Smooth muscle cell (in vitro differentiated cells): ENCODE data around the gene NR1D2. TPM values are rescaled to one million over a fixed set of nuclear protein-coding genes. Genes with fewer than 3 reads are reported as not detected.

Experiments used
- DNase-seq: peaks from one replicate; lab custom pipeline; 2025; ENCODE audit not compliant: unreplicated experiment; lab: John Stamatoyannopoulos, UW
- H2AFZ ChIP-seq: fragments of 200-600 bp; sonication (generic); 2 replicates; pipeline ENCODE4 v1.6.0; 2016; ENCODE audit warnings: antibody characterized with exemption, low read depth, mild to moderate bottlenecking
- H3F3A ChIP-seq: fragments of 200-600 bp; sonication (generic); 2 replicates; pipeline ENCODE4 v1.6.0; 2017; ENCODE audit warnings: antibody characterized with exemption, low read depth
- H3K27ac ChIP-seq: fragments of 200-600 bp; sonication (generic); 2 replicates; pipeline ENCODE4 v1.5.1; 2016; ENCODE audit warnings: low read depth, mild to moderate bottlenecking
- H3K27me3 ChIP-seq: fragments of 200-600 bp; sonication (generic); 2 replicates; pipeline ENCODE4 v1.6.1; 2016; ENCODE audit warnings: low read depth, mild to moderate bottlenecking
- H3K36me3 ChIP-seq: fragments of 200-600 bp; sonication (generic); 2 replicates; pipeline ENCODE4 v1.5.1; 2016; ENCODE audit warnings: low read depth
- H3K4me1 ChIP-seq: fragments of 200-600 bp; sonication (generic); 2 replicates; pipeline ENCODE4 v1.5.1; 2016; ENCODE audit warnings: low read depth
- H3K4me2 ChIP-seq: fragments of 200-600 bp; sonication (generic); 2 replicates; pipeline ENCODE4 v1.6.0; 2016; ENCODE audit warnings: mild to moderate bottlenecking
- H3K4me3 ChIP-seq: fragments of 200-600 bp; sonication (generic); 2 replicates; pipeline ENCODE4 v1.5.1; 2016; ENCODE audit warnings: mild to moderate bottlenecking
- H3K79me2 ChIP-seq: fragments of 200-600 bp; sonication (generic); 2 replicates; pipeline ENCODE4 v1.6.0; 2016; ENCODE audit warnings: low read depth, mild to moderate bottlenecking
- H3K9ac ChIP-seq: fragments of 200-600 bp; sonication (generic); 2 replicates; pipeline ENCODE4 v1.6.0; 2016; ENCODE audit warnings: low read depth
- H3K9me3 ChIP-seq: fragments of 200-600 bp; sonication (generic); replicated peaks from 2 replicates; pipeline ENCODE4 v1.5.1; 2016; ENCODE audit warnings: low read depth
- H4K20me1 ChIP-seq: fragments of 200-600 bp; sonication (generic); 2 replicates; pipeline ENCODE4 v1.6.0; 2016; ENCODE audit warnings: low read depth
- WGBS: methylation state at CpG from one replicate; pipeline ENCODE4 v1.1.7; 2016; ENCODE audit warnings: low lambda C conversion rate; 5-methylcytosine and 5-hydroxymethylcytosine counted together
- polyA plus RNA-seq: library from polyadenylated mRNA; unstranded; fragments of >200 nt; fragmentation: Nextera tagmentation; extraction: Ambion mirVana; gene quantifications from 2 replicates; pipeline ENCODE4 v1.2.1, GENCODE V29; 2016
- total RNA-seq: library from RNA; depleted of rRNA; stranded (reverse); fragments of >200 nt; gene quantifications from 2 replicates; pipeline ENCODE4 v1.2.3, GENCODE V29; 2014
- TF ChIP-seq, protein P1 (sequence below): fragments of 200-600 bp; sonication (generic); IDR thresholded peaks from 2 replicates; pipeline ENCODE4 v1.5.1; 2017; ENCODE audit warnings: borderline replicate concordance, mild to moderate bottlenecking, antibody characterized with exemption; ENCODE audit not compliant: insufficient read depth, poor library complexity, severe bottlenecking

The NR1D2 gene
- total and polyA plus RNA-seq, 2 experiments from 2014 or later, result 11.7 to 37.8 TPM

DNA sequence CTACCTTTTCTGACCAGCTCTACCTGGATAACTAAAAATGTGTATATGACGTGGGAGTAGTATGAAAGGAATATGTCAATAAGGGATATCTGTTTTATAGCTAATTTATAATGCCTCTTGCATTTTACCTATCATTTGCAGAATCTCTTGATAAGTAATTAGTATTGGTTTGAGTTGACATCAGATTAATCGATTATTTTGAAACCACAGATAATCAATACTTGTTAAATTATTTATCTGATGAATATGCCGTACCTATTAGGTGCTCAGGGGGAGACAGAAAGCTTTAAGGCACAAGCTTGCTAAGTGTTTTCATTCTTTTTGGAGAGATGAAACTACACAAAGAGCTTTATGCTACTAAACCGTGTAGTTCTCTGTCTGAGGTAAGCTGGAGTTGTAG lies 24.3 kb downstream of the NR1D2 start:
- Histone ChIP-seq H3K27me3 (no peaks in the 10 kb centered on the region), H3K4me3 (no peak overlapping the region), H4K20me1 (peaks cover 19% of the 10 kb centered on the region), H3K4me1 (no peaks in the 10 kb centered on the region), H3K4me2 (no peak overlapping the region), H3K79me2 (no peaks in the 10 kb centered on the region), H3F3A (no peaks in the 10 kb centered on the region), H3K27ac (no peak overlapping the region), H3K9me3 (no peaks in the 10 kb centered on the region), H3K9ac (no peak overlapping the region), H2AFZ (no peak overlapping the region), H3K36me3 (no peaks in the 10 kb centered on the region)
- WGBS, result 96% methylated on average over 4 of the region's 4 CpGs
- DNase-seq, result no peak
- TF ChIP-seq, protein P1, sequence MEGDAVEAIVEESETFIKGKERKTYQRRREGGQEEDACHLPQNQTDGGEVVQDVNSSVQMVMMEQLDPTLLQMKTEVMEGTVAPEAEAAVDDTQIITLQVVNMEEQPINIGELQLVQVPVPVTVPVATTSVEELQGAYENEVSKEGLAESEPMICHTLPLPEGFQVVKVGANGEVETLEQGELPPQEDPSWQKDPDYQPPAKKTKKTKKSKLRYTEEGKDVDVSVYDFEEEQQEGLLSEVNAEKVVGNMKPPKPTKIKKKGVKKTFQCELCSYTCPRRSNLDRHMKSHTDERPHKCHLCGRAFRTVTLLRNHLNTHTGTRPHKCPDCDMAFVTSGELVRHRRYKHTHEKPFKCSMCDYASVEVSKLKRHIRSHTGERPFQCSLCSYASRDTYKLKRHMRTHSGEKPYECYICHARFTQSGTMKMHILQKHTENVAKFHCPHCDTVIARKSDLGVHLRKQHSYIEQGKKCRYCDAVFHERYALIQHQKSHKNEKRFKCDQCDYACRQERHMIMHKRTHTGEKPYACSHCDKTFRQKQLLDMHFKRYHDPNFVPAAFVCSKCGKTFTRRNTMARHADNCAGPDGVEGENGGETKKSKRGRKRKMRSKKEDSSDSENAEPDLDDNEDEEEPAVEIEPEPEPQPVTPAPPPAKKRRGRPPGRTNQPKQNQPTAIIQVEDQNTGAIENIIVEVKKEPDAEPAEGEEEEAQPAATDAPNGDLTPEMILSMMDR, result no peak

DNA sequence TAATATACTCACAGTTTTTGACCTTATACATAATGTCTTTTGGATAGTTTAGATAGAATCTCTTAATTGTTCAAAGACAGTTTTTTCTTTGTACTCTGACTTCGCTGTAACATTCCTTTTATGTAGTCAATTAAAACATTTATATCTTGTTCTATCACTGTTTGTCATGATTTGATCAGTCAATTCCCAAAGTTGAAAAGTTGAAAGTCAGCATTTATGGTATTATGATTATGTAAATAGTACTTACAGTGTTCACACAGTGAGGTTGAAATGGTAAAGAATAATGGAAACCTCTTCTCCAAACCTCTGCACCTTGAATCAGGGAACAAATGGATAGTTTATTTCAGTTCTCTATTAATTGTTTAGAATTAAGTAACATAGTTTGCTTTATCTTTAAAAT lies 26.6 kb downstream of the NR1D2 start:
- no peaks in the 10 kb centered on the region for H3K27me3 ChIP-seq
- DNase-seq, result no peak
- H3K4me3 ChIP-seq, result no peak overlapping the region
- no peaks in the 10 kb centered on the region for H3K4me1 ChIP-seq
- WGBS, result 100% methylated on average over 1 of the region's 1 CpG
- H3K79me2 ChIP-seq, result no peaks in the 10 kb centered on the region
- H3K4me2 ChIP-seq, result no peak overlapping the region
- H3K27ac ChIP-seq, result no peak overlapping the region
- TF ChIP-seq, protein P1, result no peak
- no peaks in the 10 kb centered on the region for H3K36me3 ChIP-seq
- no peaks in the 10 kb centered on the region for H3K9me3 ChIP-seq
- H3F3A ChIP-seq, result no peaks in the 10 kb centered on the region
- H2AFZ ChIP-seq, result no peak overlapping the region
- no peak overlapping the region for H3K9ac ChIP-seq
- H4K20me1 ChIP-seq, result peaks cover 7% of the 10 kb centered on the region

DNA sequence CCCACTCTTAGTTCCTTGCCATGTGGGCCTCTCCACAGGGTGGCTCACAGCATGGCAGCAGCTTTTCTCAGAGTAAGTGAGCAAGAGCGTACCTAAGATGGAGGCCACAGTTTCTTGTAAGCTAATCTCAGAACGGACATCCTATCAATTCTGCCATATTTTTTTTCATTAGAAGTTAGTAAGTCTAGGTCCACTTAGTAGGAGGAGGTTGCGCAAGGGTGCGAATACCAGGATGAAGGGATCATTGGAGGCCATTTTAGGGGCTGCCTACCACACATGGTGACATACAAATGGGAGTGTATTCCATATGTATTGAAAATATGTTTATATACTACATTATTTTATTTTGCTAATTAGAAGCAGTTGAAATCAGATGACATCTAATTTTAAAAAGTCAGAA lies 31.5 kb downstream of the NR1D2 start:
- H3F3A ChIP-seq, result no peaks in the 10 kb centered on the region
- H2AFZ ChIP-seq, result no peak overlapping the region
- H3K4me2 ChIP-seq, result no peak overlapping the region
- H3K27me3 ChIP-seq, result no peaks in the 10 kb centered on the region
- no peak overlapping the region for H3K27ac ChIP-seq
- H3K9ac ChIP-seq, result no peak overlapping the region
- H3K4me1 ChIP-seq, result no peaks in the 10 kb centered on the region
- WGBS, result 87% methylated on average over 4 of the region's 4 CpGs
- no peaks in the 10 kb centered on the region for H3K9me3 ChIP-seq
- no peaks in the 10 kb centered on the region for H4K20me1 ChIP-seq
- DNase-seq, result no peak
- no peaks in the 10 kb centered on the region for H3K36me3 ChIP-seq
- no peaks in the 10 kb centered on the region for H3K79me2 ChIP-seq
- no peak overlapping the region for H3K4me3 ChIP-seq
- TF ChIP-seq, protein P1, result no peak

DNA sequence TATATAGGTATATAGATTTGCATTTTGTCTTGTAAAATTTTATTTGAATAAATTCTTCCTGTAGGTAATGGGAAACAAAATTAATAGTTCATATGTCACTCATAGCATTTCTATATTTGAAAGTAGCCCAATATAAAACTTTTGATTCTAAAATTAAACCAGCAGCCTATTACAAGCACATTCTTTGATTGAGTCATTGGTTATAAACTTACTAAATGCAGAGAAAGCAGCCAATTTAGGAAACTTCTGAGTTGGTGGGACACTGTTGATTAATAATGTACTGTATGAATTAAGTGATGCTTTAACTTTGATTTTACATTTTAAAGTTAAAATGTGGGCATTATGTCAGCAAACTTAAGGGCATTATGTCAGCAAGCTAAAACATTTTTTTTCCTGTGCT lies 34.5 kb downstream of the NR1D2 start:
- TF ChIP-seq, protein P1, result no peak
- H3K36me3 ChIP-seq, result no peaks in the 10 kb centered on the region
- no peak overlapping the region for H3K27ac ChIP-seq
- no peaks in the 10 kb centered on the region for H3K27me3 ChIP-seq
- no peak overlapping the region for H3K4me2 ChIP-seq
- H3F3A ChIP-seq, result peaks cover 5% of the 10 kb centered on the region
- no peak overlapping the region for H3K9ac ChIP-seq
- DNase-seq, result no peak
- no peaks in the 10 kb centered on the region for H4K20me1 ChIP-seq
- H3K79me2 ChIP-seq, result no peaks in the 10 kb centered on the region
- H2AFZ ChIP-seq, result no peak overlapping the region
- no peaks in the 10 kb centered on the region for H3K4me1 ChIP-seq
- no peaks in the 10 kb centered on the region for H3K9me3 ChIP-seq
- H3K4me3 ChIP-seq, result no peak overlapping the region
